Lower leg skin (tissue), 3 donors: ENCODE data around the gene SREK1.

ENCODE experiments used
- CTCF ChIP-seq, 3 donors: fragments of 450-650 bp; IDR thresholded peaks; one replicate each; pipeline ENCODE4 v1.5.1; 2016; ENCODE audit warnings: antibody characterized with exemption in 3 of 3, mild to moderate bottlenecking in 3 of 3, moderate library complexity in 2 of 3
- POLR2A ChIP-seq, 2 donors: fragments of 450-650 bp; IDR thresholded peaks; one replicate each; pipeline ENCODE4 v1.6.1; 2016 to 2017; ENCODE audit warnings: antibody characterized with exemption in 2 of 2, mild to moderate bottlenecking in 1 of 2, moderate library complexity in 1 of 2

GRCh38 chr5:66151030-66151429 lies 6.9 kb downstream of the SREK1 start:
- TF ChIP-seq CTCF (IDR thresholded peaks at IDR 0.05) (no peak), POLR2A (IDR thresholded peaks at IDR 0.05) (no peak)
